GM12878 (cell line): ENCODE data around the gene ARMC3. TPM values are rescaled to one million over a fixed set of nuclear protein-coding genes. Genes with fewer than 3 reads are reported as not detected.

Experiments used
- ATAC-seq: fragments of 200-7000 bp; cut with Tn5 transposase; 3 replicates; pipeline ENCODE4 v1.9.1; 2020; ENCODE audit warnings: mild to moderate bottlenecking, moderate library complexity
- BruUV-seq: library from RNA; stranded (reverse); fragments of 400-500 nt; replicated peaks from 2 replicates; lab custom pipeline; 2021; lab: Mats Ljungman, UMichigan
- CTCF ChIA-PET: fragments of 300-600 bp; sonication (Branson Sonifier 250); formaldehyde crosslinking; extraction: SDS; loops from one replicate; lab custom pipeline; 2021; ENCODE audit warnings: inconsistent platforms; lab: Yijun Ruan, JAX
- POLR2A ChIA-PET: fragments of 350-600 bp; formaldehyde crosslinking; extraction: SDS; loops from one replicate; lab custom pipeline; 2021; ENCODE audit warnings: inconsistent platforms; lab: Charles Lee
- RAD21 ChIA-PET: fragments of 300-600 bp; sonication (Branson Sonifier 250); formaldehyde crosslinking; loops from one replicate; lab custom pipeline; 2023; ENCODE audit warnings: antibody characterized with exemption; ENCODE audit not compliant: unreplicated experiment; lab: Charles Lee
- SMC1A ChIA-PET: fragments of 300-600 bp; sonication (Branson Sonifier 250); formaldehyde crosslinking; loops from one replicate; lab custom pipeline; 2023; ENCODE audit not compliant: unreplicated experiment, uncharacterized antibody; lab: Charles Lee
- DNase-seq: peaks from one replicate; pipeline ENCODE4 v3.0.0-alpha.2; 2011; ENCODE audit warnings: low read depth, low spot score
- FAIRE-seq: peaks from 3 replicates; lab custom pipeline; 2011; peaks lifted over from hg19 to GRCh38; lab: Jason Lieb, UNC
- H2AFZ ChIP-seq: 2 replicates; pipeline ENCODE4 v1.6.0; 2011; ENCODE audit warnings: low read depth, low read length, control low read depth; ENCODE audit not compliant: control insufficient read depth
- H3K27ac ChIP-seq: 2 replicates; pipeline ENCODE4 v1.5.1; 2011; ENCODE audit warnings: control low read depth; ENCODE audit not compliant: control insufficient read depth, insufficient read depth
- H3K27me3 ChIP-seq, 2 experiments: replicated peaks in 1 of 2; 2 replicates each; pipeline versions ENCODE4 v1.6.0 to v1.6.1; 2011; ENCODE audit warnings: low read length in 1 of 2; ENCODE audit not compliant: control insufficient read depth in 2 of 2, insufficient read depth in 2 of 2
- H3K36me3 ChIP-seq, 2 experiments: 2 replicates each; pipeline ENCODE4 v1.5.1; 2011; ENCODE audit warnings: low read length in 1 of 2; ENCODE audit not compliant: control insufficient read depth in 2 of 2, insufficient read depth in 2 of 2
- H3K4me1 ChIP-seq: 2 replicates; pipeline ENCODE4 v1.6.1; 2011; ENCODE audit warnings: mild to moderate bottlenecking, low read length, moderate library complexity, mixed read lengths; ENCODE audit not compliant: control insufficient read depth, insufficient read depth
- H3K4me2 ChIP-seq: 2 replicates; pipeline ENCODE4 v1.6.0; 2011; ENCODE audit warnings: control low read depth; ENCODE audit not compliant: control insufficient read depth, insufficient read depth
- H3K4me3 ChIP-seq: fragments of 200-600 bp; sonication (generic); 2 replicates; pipeline ENCODE4 v1.5.1; 2016
- H3K79me2 ChIP-seq: 2 replicates; pipeline ENCODE4 v1.6.0; 2011; ENCODE audit warnings: low read length; ENCODE audit not compliant: control insufficient read depth, insufficient read depth
- H3K9ac ChIP-seq: 2 replicates; pipeline ENCODE4 v1.8.0; 2011; ENCODE audit warnings: low read length, control low read depth, mixed read lengths; ENCODE audit not compliant: control insufficient read depth, insufficient read depth
- H3K9me3 ChIP-seq: replicated peaks from 3 replicates; pipeline ENCODE4 v1.5.1; 2011; ENCODE audit warnings: mild to moderate bottlenecking, low read length; ENCODE audit not compliant: control insufficient read depth, insufficient read depth
- H4K20me1 ChIP-seq: 2 replicates; pipeline ENCODE4 v1.6.0; 2011; ENCODE audit not compliant: control insufficient read depth, insufficient read depth
- CREM ChIP-seq: IDR thresholded peaks from 2 replicates; pipeline ENCODE4 v1.6.1; 2014; ENCODE audit warnings: antibody characterized with exemption, low read depth
- EZH2 ChIP-seq: IDR thresholded peaks from 2 replicates; pipeline ENCODE4 v1.6.1; 2012; ENCODE audit warnings: low read depth, mild to moderate bottlenecking, control low read depth, inconsistent platforms, low read length, borderline replicate concordance; ENCODE audit not compliant: control insufficient read depth
- FOS ChIP-seq: IDR thresholded peaks from 3 replicates; pipeline ENCODE4 v1.6.1; 2011; ENCODE audit warnings: borderline replicate concordance; ENCODE audit not compliant: insufficient read length; ENCODE audit errors: extremely low read depth
- FOXM1 ChIP-seq: IDR thresholded peaks from 2 replicates; pipeline ENCODE4 v1.6.1; 2012; ENCODE audit warnings: low read depth, mild to moderate bottlenecking, inconsistent platforms, low read length, moderate library complexity
- KDM1A ChIP-seq: fragments of 200-600 bp; sonication (generic); IDR thresholded peaks from 2 replicates; pipeline ENCODE4 v1.6.1; 2016; ENCODE audit warnings: borderline replicate concordance
- LARP7 ChIP-seq: fragments of 450-650 bp; IDR thresholded peaks from 2 replicates; pipeline ENCODE4 v1.6.1; 2017; ENCODE audit warnings: mild to moderate bottlenecking
- RB1 ChIP-seq: fragments of 450-650 bp; formaldehyde crosslinking; IDR thresholded peaks from 2 replicates; pipeline ENCODE4 v1.6.1; 2017; ENCODE audit warnings: mild to moderate bottlenecking, borderline replicate concordance
- SMAD5 ChIP-seq: IDR thresholded peaks from 2 replicates; pipeline ENCODE4 v1.6.1; 2016; ENCODE audit warnings: antibody characterized with exemption, low read depth
- SP1 ChIP-seq: IDR thresholded peaks from one replicate; pipeline ENCODE4 v1.6.1; 2011; ENCODE audit warnings: low read depth, low read length
- SREBF2 ChIP-seq: IDR thresholded peaks from 2 replicates; pipeline ENCODE4 v1.6.1; 2012; ENCODE audit warnings: mild to moderate bottlenecking, low read length
- SUPT20H ChIP-seq: IDR thresholded peaks from 2 replicates; pipeline ENCODE4 v1.6.1; 2011; ENCODE audit warnings: low read depth, mild to moderate bottlenecking, low read length, moderate library complexity, borderline replicate concordance; ENCODE audit not compliant: control insufficient read depth
- ZNF622 ChIP-seq: fragments of 450-650 bp; IDR thresholded peaks from 2 replicates; pipeline ENCODE4 v1.6.1; 2017; ENCODE audit warnings: mild to moderate bottlenecking, inconsistent platforms
- WGBS: methylation state at CpG from one replicate; pipeline ENCODE4 v1.1.6; 2016; ENCODE audit warnings: low lambda C conversion rate; ENCODE audit not compliant: insufficient replicate concordance, insufficient coverage; ENCODE audit errors: missing lambda C conversion rate; 5-methylcytosine and 5-hydroxymethylcytosine counted together
- in situ Hi-C: fragments of 300-500 bp; cut with MboI; formaldehyde crosslinking; loops from 9 replicates; pipeline ENCODE4 v1.14.3; 2018; ENCODE audit warnings: mixed read lengths
- intact Hi-C: fragments of 100-400 bp; cut with micrococcal nuclease; formaldehyde crosslinking; loops from one replicate; pipeline ENCODE4 v1.14.2; 2022; ENCODE audit not compliant: unreplicated experiment
- polyA plus RNA-seq, 11 experiments: library from polyadenylated mRNA; depleted of rRNA in 4 of 11; unstranded in 6 of 11; stranded (reverse) in 5 of 11; fragments of >200 nt; fragmentation: Nextera tagmentation in 4 of 11; fragmentation: Illumina TruSeq in 1 of 11; extraction: Ambion mirVana in 4 of 11; extraction: Trizol in 1 of 11; gene quantifications; 1 replicate in 1 of 11; 2 replicates in 10 of 11; pipeline versions ENCODE4 v1.2.1 to v1.2.3, GENCODE V29; 2011 to 2016; ENCODE audit warnings: inconsistent platforms in 2 of 11, missing spikeins in 2 of 11, low read depth in 1 of 11
- total RNA-seq, 4 experiments: library from RNA; depleted of rRNA in 3 of 4; stranded (reverse); fragments of >200 nt in 3 of 4; fragmentation: Illumina TruSeq in 1 of 4; extraction: Trizol in 1 of 4; gene quantifications; 2 replicates each; pipeline versions ENCODE4 v1.2.1 to v1.2.3, GENCODE V29; 2013 to 2021

ARMC3 gene
- total and polyA plus RNA-seq, 10 of the 15 experiments (the other 5 are each of a cell fraction or from before 2014, with no cell fraction given): 0.01 to 0.06 TPM; not detected in 8

GRCh38 chr10:22903694-22904093 lies 24.2 kb upstream of the ARMC3 start (continued):
- TF ChIP-seq SP1 (no peak), SREBF2 (no peak), SUPT20H (no peak), EZH2 (no peak), CREM (no peak), SMAD5 (no peak), RB1 (no peak), FOS (no peak), ZNF622 (no peak), FOXM1 (no peak)

GRCh38 chr10:22906767-22907166 lies 21.1 kb upstream of the ARMC3 start:
- ChIA-PET POLR2A (no interaction called here), SMC1A (interaction anchor here (0.6 kb wide), 1 partner anchor 1062 kb away, joined by 3 read pairs; no protein-coding TSS in a partner anchor), RAD21 (no interaction called here), CTCF (interaction anchor here (0.6 kb wide), 1 partner anchor 646 kb away, joined by 3 read pairs; no protein-coding TSS in a partner anchor)
- no TSS peak for BruUV-seq
- Histone ChIP-seq H3K27ac (no peak overlapping the region), H3K4me1 (no peaks in the 10 kb centered on the region), H3K9me3 (peaks cover 3% of the 10 kb centered on the region; the same call in 2 of the 3 replicates), H3K27me3 (no peaks in the 10 kb centered on the region), H3K4me3 (no peak overlapping the region), H3K79me2 (no peaks in the 10 kb centered on the region), H3K9ac (no peak overlapping the region), H2AFZ (no peak overlapping the region), H3K36me3 (no peaks in the 10 kb centered on the region), H4K20me1 (no peaks in the 10 kb centered on the region), H3K4me2 (no peak overlapping the region)
- no peak for DNase-seq
- intact Hi-C loops: no loop called here
- peak; percentile 7 for FAIRE-seq
- ATAC-seq: no peak
- WGBS: 47% methylated on average over 2 of the region's 2 CpGs
- in situ Hi-C loops: no loop called here
- TF ChIP-seq KDM1A (no peak), LARP7 (no peak)
- TF ChIP-seq, all 136 proteins: peak for 0
